GM23248 (cell line): ENCODE results near the gene RCOR2.

Experiments used
- EZH2 ChIP-seq: fragments of 200-600 bp; sonication (generic); IDR thresholded peaks from 2 replicates; pipeline ENCODE4 v1.6.1; 2018; ENCODE audit warnings: antibody characterized with exemption, mild to moderate bottlenecking; ENCODE audit not compliant: insufficient read depth, poor library complexity, severe bottlenecking
- EZH2phosphoT487 ChIP-seq: fragments of 200-600 bp; sonication (generic); IDR thresholded peaks from 2 replicates; pipeline ENCODE4 v1.6.1; 2018; ENCODE audit warnings: antibody characterized with exemption, moderate library complexity, mild to moderate bottlenecking, low read depth; ENCODE audit not compliant: insufficient read depth

DNA sequence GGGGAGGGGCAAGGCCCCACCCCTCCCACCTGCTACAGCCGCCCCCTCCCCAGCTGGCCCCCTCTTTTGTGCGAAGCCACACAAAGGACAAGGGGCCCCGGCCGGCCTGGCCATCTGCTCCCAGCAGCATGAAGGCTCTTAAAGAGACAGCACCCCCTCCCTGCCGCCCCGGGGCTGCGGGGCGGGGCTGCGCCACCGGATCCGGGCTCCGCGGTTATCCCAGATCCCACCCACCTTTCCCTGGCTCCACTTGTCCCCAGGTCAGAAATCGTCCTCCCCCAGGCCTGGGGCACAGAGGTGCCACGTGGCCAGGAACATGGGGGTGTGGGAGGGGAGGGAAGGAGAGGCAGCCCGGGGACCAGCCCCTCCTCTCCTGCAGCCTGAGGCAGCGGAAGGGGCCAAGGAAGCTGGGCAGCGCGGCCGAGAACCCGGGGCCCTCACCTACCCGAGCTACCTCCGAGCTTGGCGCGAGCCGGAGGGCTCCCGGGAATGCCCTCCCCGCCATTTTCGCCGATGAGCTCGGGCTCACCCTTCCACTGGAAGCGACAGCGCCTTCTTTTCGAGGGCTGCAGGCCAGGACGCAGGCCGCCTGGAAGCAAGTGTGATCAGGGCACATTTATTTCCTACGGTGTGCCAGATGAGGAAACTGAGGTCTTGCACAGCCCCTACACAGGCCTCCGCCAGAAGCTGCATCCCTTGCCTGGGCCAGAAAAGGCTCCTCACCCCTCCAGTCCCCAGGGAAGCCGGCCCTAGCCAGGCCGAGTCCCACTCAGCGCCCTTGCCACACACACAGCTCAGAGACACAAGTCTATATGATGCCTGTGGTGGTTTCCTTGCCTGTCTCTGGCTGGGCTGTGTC, 2.5 kb upstream of the RCOR2 start:
- TF ChIP-seq EZH2 (no peak), EZH2phosphoT487 (no peak)
